HG03135 (cell line): Measurements from ENCODE around the gene MUC6.
"Not testable (repeated sequence)": the region's sequence is repeated elsewhere in the genome, so short reads cannot be mapped to it uniquely, and the experiment has no call there.

Experiments used
- ATAC-seq: cut with Tn5 transposase; IDR thresholded peaks from one replicate; pipeline ENCODE4 v1.9.1; 2021; ENCODE audit warnings: mild to moderate bottlenecking, moderate library complexity; ENCODE audit not compliant: unreplicated experiment

Gene MUC6

DNA sequence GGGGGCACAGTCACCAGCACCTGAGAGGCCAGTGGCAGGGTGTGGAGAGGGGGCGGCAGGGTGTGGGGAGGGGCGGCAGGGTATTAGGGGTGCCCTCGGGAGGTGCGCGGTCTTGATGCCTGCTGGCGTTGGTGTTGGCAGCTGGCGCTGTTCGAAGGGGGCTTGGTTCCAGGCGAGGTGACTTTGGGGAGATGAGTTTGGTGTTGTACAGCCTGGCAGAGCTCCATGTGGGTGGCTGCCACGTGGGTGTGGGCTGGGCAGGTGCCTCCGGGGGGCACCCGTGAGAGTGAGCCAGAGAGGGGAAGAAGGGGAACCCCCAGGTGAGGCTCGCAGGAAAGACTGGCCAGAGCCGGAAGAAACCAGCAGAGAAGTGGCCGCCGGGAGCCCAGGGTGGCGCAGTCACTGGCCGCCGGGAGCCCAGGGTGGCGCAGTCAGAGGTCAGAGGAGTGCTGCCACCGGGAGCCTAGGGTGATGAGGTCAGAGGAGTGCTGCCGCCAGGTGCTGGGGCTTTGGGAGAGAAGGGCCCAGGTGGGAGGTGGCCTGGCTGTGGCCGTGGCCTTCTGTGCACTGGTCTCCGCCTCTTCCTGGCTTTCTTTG is 44.7 kb downstream of the MUC6 start:
- ATAC-seq: no peak

DNA sequence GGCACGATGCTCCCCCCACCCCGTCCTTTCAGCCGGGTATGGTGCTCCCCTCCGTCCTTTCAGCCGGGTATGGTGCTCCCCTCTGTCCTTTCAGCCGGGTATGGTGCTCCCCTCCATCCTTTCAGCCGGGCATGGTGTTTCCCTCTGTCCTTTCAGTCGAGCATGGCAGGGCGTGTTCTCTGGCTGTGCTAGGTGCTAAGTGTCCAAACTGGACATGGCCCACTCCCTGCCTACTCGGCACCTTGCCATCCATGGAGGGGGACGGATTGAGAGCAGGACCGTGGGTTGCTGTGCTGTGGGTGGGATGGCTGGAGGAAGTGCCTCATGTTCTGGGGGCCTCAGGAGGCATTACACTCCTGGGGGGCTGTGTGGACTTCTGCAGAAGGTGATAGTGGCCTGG is 45.5 kb downstream of the MUC6 start:
- ATAC-seq: no peak

DNA sequence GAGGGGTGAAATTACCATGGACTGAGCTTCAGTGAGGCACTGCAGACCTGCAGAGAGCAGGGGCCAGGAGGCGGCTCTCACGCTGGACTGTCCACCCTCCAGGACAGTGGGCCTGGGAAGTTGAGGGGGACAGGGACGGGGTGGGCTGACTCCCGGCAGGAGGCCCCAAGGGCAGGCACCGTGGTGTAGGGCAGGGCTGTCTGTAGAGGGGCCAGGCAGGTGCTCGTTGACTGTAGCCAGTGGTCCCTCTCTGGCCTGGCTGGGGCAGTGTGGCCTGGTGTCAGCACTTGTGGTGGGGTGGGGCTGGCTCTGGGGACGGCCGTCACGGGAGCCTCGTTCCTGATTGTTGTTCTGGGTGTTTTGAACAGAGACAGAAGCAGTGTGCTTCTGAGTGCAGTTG is 46.4 kb downstream of the MUC6 start:
- ATAC-seq: no peak

DNA sequence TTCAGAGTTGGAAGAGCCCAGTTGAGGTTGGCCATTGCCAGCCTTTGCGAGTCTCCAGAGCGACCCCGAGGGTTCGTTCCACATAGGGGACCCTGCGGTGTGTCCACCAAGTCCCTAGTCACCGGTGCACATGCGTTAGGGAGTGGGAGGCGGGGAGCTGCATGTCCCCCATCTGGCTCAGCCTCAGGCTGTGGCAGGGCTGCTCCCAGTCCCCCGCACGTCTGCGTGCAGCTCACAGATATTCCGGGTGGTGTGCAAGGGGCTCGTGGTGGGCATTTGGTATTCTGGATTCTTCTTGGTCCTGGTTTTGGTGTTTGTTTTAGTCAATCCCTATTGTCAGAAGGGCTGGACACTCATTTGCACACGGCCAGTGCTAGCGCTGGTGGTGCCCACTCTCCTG is 48.8 kb downstream of the MUC6 start:
- ATAC-seq: no peak

DNA sequence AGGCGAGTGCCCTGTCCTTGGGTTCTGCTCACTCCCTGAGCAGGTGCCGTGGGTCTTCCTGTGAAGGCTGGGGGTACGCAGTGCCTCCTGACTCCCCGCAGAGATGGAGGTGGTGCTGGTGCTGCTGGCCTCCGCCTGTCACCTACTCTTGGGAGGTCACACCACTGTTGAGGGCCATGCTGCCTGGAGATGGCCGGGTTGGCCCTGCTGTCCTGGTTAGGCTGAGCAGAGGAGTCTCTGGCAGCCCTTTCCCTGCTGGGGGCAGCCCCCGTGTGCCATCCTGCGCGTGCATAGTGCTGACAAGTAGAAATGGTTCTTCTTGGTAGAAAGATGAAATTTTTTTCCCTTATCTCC is 49.6 kb downstream of the MUC6 start:
- no peak for ATAC-seq

DNA sequence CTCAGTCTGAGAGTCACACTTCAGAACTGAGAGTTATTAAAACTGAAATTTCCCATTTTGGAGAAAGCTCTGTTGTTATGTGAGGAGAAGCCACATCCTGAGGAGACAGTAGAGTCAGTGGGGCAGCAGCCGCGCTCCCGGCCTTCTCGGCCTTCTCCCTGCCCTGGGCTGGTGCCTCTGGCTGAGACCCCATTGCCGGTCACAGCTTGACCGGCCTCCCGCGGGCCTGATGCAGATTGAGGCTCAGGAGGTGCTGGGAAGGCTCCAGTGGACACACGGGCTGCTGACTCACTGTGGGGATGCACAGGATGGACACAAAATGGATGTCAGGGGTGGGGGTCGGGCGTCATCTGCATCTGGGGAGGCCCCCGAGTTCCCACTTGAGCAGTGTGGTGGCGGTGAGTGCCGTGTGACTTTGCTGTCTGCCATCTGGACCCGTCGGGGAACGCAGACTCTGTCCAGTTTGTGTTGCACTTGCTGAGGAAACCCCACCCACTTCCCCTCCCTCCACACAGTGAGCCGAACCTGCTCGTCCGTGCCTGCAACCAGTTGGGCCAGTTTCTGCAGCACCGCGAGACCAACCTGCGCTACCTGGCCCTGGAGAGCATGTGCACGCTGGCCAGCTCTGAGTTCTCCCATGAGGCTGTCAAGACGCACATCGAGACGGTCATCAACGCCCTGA is 50.1 kb downstream of the MUC6 start:
- ATAC-seq: no peak

DNA sequence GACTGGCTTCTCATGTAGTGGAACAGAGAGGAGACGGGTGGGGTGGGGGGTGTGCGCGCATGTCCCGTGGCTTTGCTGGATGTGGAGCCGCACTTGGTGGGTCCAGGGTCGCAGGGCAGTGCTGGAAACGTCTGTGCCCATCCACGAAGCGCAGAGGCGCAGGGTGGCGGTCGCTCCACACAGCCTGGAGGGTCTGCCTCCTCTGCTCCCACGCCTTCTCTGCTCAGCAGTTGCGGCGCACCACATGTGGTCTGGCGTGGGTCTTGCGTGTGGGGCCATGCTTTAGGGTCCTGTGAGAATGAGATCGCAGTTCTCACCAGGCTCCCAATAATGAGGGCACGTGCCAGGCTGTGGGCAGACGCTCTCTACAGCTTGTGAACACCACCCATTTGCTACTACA is 50.7 kb downstream of the MUC6 start:
- ATAC-seq: no peak

DNA sequence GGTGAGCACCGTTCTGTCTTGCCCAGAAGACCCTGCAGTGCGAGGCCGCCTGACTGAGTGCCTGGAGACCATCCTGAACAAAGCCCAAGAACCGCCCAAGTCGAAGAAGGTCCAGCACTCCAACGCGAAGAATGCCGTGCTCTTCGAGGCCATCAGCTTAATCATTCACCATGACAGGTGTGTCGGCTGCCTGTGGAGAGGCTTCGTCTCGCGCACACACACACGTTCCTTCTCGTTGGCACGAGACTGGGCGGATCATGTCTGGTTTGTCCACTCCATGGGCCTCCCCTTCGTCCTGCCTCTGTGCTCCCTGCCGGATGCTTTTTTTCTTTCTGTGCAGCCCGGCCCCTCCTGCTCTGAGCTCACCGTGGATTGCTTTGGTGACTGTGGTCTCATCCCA is 51.1 kb downstream of the MUC6 start:
- no peak for ATAC-seq

DNA sequence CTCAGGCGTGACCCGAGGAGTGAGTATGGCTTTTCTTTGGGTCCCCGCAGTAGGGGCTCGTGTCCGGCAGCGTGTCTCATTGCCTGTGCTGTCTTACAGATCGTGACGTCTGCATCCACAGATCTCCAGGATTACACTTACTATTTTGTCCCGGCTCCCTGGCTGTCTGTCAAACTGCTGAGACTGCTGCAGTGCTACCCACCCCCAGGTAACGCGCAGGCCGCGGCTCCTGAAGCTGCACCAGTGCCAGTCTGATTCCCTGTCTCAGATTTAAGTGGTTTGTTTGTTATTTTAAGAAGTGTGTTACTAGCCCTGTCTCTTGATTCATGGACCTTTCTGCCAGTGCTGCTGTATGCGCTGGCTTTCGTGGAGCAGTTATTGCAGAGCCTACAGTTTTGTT is 52.0 kb downstream of the MUC6 start:
- no peak for ATAC-seq

DNA sequence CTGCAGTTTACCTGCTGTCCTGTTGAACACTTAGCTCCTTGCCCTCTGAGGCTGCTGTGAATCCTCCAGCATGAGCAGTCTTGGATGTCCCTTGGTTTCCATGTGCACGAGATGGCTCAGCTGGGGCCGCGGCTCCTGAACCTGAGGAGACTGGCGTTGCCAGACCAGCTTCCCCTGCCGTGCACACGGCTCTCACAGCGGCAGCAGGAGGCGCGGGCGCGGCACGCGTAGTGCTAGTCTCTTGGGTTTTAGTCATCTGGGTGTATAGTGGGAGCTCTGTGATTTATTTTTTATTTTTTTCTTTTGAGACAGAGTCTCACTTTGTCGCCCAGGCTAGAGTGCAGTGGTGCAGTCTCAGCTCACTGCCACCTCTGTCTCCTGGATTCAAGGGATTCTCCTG is 54.8 kb downstream of the MUC6 start:
- no peak for ATAC-seq

DNA sequence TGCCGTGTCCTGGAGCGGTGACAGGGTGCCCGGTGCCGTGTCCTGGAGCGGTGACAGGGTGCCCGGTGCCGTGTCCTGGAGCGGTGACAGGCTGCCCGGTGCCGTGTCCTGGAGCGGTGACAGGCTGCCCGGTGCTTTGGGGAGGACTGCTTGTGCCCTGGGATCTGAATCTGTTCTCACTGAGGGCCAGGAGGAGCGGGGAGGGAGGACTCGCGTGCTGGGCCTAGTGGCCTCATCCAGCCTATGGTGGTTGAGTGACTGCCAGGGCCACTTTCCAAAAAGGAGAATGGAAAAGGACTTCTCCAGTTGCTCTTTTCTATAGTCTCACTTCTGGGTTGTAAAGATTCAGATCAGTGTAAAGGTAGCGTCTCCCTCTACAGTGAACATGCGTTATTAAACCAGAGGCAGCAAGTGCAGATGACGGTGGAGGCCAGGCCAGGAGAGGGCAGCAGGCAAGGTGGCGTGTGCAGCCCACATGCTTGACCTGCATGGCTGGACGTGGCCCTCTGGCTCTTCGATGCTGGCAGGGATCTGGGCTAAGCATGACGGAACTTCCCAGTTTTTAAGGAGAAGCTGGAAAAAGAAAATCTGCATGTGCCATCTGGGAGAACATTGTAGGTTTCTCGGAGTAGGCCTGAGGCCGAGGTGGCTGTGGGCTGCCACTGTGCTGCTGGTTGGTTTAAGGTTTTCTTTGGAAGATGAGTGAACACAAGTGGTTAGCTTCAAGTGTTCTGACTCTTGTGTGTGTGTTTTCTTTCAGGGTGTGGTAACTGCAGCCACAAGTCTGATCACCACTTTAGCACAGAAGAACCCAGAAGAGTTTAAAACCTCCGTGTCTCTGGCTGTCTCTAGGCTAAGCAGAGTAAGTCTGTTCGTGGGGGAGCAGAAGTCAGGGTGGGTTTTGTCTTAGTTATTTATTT is 55.8 kb downstream of the MUC6 start:
- no peak for ATAC-seq

DNA sequence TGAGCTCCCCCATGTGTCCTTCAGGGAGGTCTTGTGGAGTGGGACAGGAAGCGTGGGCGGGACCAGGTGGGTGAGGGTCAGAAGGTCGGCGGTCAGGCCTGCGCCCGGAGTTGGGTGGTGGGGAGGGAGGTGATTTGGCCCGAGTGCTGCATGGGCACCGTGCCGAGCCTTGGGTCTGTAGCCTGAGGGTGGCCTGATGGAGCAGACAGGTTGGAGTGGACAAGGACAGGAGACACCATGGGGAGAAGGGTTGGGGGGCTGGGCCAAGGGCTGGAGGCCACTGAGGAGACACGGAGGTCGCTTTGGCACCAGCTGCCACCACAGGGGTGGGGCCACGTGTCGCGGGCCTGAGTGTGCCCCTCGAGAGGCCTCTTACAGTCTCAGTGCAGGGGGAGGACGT is 57.7 kb downstream of the MUC6 start:
- ATAC-seq: no peak

DNA sequence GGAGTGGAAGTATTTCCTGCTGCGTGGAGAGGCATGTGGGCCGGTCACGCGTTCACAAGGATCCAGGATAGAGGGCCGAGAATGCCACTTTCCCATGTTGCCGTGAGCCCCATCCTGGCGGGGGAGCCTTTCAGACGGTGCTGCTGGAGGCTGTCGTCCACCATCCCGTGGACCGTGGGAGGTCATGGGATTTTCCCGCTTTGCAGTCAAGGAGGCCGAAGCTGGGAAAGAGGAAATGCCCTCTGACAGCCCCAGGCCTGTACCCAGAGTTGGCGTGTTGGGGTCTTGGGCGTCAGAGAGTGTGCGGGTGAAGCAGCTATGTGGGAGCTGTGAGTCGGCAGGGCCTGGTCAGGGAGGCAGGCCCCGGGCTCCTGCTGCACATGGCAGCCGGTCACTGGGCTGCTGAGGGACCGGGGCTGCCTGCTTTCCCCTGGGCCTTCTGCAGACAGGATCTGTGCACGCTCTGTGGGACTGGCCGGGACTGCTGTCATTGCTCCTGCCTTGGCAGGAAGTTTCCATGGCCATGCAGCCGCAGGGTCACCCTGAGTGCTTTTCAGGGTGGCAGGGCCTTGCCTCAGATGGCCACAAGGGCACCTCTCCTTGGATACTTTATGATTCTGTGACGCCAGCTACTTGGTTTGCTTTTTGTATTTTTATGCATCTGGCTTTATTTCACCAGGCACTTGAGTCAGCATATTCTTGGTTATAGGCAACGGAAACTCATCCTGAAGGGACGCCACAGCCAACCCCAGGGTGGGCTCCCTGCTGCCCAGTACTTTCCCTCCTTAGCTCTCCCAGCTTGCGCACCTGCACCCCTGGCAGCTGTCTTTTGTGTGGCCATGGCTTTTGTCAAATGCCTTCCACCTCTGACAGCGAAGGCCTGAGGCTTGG is 58.4 kb downstream of the MUC6 start:
- ATAC-seq: no peak

DNA sequence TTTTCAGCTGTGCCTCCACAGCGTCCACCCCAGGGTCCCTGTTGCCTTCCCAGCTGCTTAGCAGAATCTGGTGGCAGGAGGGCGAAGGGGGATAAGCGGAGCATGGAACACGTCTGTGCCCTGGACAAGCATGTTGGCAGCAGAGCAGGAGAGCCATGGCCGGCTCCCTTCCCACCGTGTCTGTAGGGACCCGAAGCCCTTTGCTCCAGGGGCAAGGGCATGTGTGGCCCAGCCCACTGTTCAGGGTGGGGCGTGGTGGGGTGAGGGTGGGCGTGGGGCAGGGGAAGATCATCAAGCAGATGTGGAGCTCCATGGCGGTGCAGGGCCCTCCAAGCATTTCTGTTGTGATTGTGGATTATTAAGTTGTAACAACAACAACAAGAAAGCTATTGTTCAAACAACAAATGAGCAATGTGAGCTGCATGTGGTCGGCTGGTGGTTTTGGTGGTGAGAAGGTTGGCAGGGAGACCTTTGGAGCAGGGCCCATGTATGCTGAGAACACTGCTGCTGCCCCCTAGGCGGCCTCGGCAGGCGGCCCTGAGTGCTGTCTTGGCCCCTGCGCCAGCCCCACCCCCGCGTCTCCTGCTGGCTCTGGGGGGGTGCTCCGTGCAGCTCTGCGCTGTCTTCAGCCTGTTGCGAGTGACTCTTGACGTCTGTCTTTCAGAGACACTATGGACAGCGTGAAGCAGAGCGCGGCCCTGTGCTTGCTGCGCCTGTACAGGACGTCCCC is 59.9 kb downstream of the MUC6 start:
- ATAC-seq: no peak

DNA sequence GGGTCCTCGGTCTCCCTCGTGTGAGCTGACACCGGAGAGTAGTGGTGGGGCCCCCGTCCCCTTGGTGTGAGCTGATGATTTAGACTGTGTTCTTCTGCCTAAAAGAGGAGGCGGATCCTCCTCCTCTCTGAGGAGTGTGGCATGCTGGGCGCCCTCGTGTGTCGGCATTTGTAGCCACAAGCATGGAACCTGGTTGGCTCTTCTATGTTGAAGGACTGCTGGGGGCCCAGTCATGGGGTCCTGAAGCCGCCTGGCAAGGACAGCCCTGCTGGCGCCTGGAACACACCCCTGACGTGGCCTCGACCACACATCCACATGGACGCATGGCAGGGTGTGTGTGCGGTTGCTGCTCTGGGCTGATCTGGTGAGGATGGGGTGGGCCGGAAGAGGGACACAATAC is 60.7 kb downstream of the MUC6 start:
- ATAC-seq: no peak

DNA sequence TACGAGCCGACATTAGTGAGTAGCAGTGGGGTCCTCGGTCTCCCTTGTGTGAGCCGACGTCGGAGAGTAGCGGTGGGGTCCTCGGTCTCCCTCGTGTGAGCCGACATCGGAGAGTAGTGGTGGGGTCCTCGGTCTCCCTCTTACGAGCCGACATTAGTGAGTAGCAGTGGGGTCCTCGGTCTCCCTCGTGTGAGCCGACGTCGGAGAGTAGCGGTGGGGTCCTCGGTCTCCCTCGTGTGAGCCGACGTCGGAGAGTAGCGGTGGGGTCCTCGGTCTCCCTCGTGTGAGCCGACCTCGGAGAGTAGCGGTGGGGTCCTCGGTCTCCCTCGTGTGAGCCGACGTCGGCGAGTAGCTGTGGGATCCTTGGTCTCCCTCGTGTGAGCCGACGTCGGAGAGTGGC is 61.1 kb downstream of the MUC6 start:
- ATAC-seq: not testable (repeated sequence)

DNA sequence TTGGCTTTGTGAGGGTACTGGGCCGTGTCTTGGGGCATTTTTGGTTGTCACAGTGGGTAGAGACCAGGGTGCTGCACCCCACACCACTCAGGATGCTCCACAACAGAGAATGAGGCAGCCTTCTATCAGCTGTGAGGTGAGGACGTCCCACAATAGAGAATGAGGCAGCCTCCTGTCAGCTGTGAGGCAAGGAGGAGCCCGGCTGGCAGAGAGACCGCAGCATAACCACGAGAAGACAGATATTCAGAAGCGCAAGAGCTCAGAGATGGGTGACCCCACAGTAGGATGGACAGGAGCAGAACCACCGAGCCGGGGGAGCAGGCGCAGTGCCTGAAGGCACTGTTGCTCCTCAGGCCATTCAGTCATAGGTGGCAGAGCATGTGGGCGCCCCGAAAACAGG is 63.3 kb downstream of the MUC6 start:
- ATAC-seq: no peak

DNA sequence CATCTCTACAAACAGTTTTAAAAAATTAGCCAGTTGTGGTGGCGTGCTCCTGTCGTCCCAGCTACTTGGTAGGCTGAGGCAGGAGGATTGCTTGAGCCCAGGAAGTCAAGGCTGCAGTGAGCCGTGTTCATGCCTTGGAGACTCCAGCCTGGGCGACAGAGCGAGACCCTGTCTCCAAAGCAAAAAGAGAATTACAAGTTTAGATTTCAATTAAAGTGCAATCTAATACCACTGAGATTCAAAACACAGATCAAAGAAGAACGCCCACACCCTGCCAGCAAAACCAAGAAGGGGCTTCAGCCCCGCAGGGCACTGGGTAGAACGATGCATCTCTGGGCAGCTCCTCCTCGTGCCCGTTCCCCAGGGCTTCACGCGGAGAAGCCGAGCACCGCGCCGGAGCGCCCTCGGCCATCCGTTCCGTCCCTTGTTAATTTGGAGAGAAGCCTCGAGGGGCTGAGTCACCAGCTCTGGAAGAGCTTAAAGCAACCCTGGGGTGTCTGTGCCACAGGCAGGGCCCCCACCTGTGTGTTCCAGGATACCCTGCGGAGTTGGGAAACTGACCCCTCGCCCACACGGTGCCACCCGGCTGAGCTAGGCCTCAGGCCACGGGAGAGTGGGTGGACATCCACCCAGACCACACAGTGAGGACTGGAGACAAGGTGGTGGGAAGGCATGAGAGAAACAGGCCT is 63.9 kb downstream of the MUC6 start:
- ATAC-seq: no peak

DNA sequence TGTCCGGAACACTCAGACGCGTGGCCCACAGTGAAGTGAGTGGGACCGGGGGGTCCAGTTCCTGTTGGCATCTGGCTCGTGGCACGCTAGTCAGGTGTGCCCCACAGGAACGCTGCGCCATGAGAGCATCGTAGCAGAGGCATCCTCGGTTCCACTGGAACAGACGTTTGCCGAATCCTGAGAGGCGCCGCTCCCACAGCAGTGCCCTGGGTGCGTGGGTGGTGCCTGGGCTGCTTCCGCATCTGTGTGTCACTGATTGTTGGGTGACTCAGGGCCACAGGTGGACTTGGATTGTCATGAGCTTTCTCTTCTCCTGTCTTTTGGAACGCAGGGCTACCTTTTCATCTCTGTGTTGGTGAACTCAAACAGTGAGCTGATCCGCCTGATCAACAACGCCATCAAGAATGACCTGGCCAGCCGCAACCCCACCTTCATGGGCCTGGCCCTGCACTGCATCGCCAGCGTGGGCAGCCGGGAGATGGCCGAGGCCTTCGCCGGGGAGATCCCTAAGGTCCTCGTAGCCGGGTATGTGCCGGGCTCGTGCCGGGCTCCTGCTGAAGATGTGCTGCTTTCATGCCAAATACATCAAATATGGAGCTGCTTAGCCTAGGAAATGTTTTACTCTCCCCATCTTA is 64.7 kb downstream of the MUC6 start:
- ATAC-seq: no peak
